Immature natural killer cell (primary cell): ENCODE data around the gene ADARB2. TPM values are rescaled to one million over a fixed set of nuclear protein-coding genes. Genes with fewer than 3 reads are reported as not detected.

Experiments
- DNase-seq, 3 donors: peaks; one replicate each; pipeline ENCODE4 v3.0.0; 2022; ENCODE audit warnings: mixed read lengths in 1 of 3
- H3K27ac Mint-ChIP-seq, 6 donors: one replicate each; pipeline ENCODE4 v1.8.0; 2020; ENCODE audit warnings: mixed read lengths in 6 of 6, mild to moderate bottlenecking in 5 of 6, inconsistent platforms in 4 of 6, moderate library complexity in 3 of 6
- H3K27me3 Mint-ChIP-seq, 3 donors: one replicate each; pipeline ENCODE4 v1.8.0; 2020 to 2021; ENCODE audit warnings: low read depth in 3 of 3, mild to moderate bottlenecking in 3 of 3, mixed read lengths in 3 of 3, moderate library complexity in 3 of 3, inconsistent platforms in 1 of 3
- H3K36me3 Mint-ChIP-seq, 3 donors: one replicate each; pipeline ENCODE4 v1.8.0; 2020; ENCODE audit warnings: mixed read lengths in 3 of 3, inconsistent platforms in 2 of 3, mild to moderate bottlenecking in 2 of 3
- H3K4me1 Mint-ChIP-seq, 2 donors: one replicate each; pipeline ENCODE4 v1.8.0; 2020; ENCODE audit warnings: inconsistent platforms in 2 of 2, mild to moderate bottlenecking in 2 of 2, mixed read lengths in 2 of 2, moderate library complexity in 1 of 2
- H3K4me3 Mint-ChIP-seq, 5 donors: one replicate each; pipeline ENCODE4 v1.8.0; 2020; ENCODE audit warnings: mild to moderate bottlenecking in 5 of 5, mixed read lengths in 5 of 5, inconsistent platforms in 3 of 5, moderate library complexity in 3 of 5
- H3K9me3 Mint-ChIP-seq, 6 donors: one replicate each; pipeline ENCODE4 v1.8.0; 2020; ENCODE audit warnings: mild to moderate bottlenecking in 6 of 6, mixed read lengths in 6 of 6, inconsistent platforms in 4 of 6, moderate library complexity in 3 of 6
- polyA plus RNA-seq, 3 donors: library from polyadenylated mRNA; unstranded; fragments of 300-500 nt; fragmentation: Illumina TruSeq; gene quantifications; one replicate each; pipeline ENCODE4 v1.2.3, GENCODE V29; 2021

ADARB2 gene
- polyA plus RNA-seq, 3 donors from 2014 or later = 0.12 TPM; not detected in 2

DNA sequence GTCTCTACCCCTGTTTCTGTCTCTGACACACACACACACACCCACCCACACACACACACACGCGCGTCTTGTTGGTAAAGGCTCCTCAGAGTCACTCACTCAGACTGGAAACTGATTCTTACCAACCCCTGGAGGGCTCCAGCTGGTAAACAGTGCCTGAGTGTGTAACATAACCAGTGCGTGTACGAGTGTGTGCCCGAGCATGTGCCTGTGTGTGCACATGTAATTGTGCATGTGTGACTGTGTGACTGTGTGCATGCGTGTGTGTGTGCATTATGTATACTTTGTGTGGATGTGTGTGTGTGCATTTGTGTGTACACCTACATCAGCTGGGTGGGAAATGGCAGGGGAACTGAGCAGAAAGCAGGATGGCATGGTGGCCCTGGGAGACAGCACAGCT is 364.0 kb downstream of the ADARB2 start:
- no peak overlapping the region for H3K27ac Mint-ChIP-seq

GRCh38 chr10:1372212-1372611 is 365.1 kb downstream of the ADARB2 start:
- Mint-ChIP-seq H3K27me3 (peaks cover 2 to 14% (median 4%) of the 10 kb centered on the region in 3 donors), H3K27ac (no peak overlapping the region), H3K4me3 (no peak overlapping the region), H3K4me1 (no peaks in the 10 kb centered on the region), H3K36me3 (no peaks in the 10 kb centered on the region), H3K9me3 (peaks cover 0 to 2% (median 0%) of the 10 kb centered on the region in 6 donors)
- DNase-seq = no peak

More for the DNA sequence above, 364.0 kb downstream of the ADARB2 start:
- H3K9me3 Mint-ChIP-seq = peaks cover 0 to 2% (median 0%) of the 10 kb centered on the region in 6 donors
- no peaks in the 10 kb centered on the region for H3K4me1 Mint-ChIP-seq
- H3K36me3 Mint-ChIP-seq = no peaks in the 10 kb centered on the region
- H3K4me3 Mint-ChIP-seq = no peak overlapping the region
- DNase-seq = no peak
- H3K27me3 Mint-ChIP-seq = peaks cover 2 to 14% (median 4%) of the 10 kb centered on the region in 3 donors

DNA sequence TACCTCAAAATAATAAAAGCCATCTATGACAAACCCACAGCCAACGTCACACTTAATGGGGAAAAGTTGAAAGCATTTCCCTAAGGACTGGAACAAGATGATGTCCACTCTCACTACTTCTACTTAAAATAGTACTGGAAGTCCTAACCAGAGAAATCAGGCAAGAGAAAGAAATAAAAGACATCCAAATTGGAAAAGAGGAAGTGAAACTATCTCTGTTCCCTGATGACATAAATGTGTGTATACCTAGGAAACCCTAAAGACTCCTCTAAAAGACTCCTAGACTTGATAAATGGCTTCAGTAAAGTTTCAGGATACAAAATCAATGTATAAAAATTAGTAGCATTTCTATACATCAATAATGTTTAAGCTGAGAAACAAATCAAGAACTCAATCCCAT is 367.0 kb downstream of the ADARB2 start:
- no peak overlapping the region for H3K4me3 Mint-ChIP-seq
- DNase-seq = no peak
- H3K36me3 Mint-ChIP-seq = no peaks in the 10 kb centered on the region
- H3K9me3 Mint-ChIP-seq = no peaks in the 10 kb centered on the region
- H3K4me1 Mint-ChIP-seq = no peaks in the 10 kb centered on the region
- H3K27ac Mint-ChIP-seq = no peak overlapping the region
- H3K27me3 Mint-ChIP-seq = peaks cover 2 to 12% (median 4%) of the 10 kb centered on the region in 3 donors

DNA sequence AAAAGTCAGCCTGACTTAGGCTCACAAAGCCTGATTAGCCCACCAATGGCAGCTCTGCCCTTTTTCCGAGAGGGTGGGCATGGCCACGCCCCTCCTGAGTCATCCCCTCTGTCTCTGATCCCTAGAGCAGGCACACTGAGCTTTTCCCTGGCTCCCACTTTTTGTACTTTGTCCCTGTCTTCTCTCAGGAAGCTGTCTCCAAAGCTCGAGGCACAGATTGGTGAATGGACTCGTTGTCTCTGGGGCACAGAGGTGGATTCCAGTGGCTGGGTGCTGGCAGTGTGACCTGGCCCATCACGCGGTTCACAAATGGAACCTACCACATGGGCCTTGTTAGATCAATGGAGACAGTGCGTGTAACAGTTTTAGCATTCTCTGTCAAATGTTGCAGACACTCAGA is 367.7 kb downstream of the ADARB2 start:
- Mint-ChIP-seq H3K27me3 (peaks cover 2 to 12% (median 4%) of the 10 kb centered on the region in 3 donors), H3K36me3 (no peaks in the 10 kb centered on the region), H3K27ac (peak overlapping the region in 1 of 6 donors; percentile 44), H3K4me1 (no peaks in the 10 kb centered on the region), H3K4me3 (no peak overlapping the region), H3K9me3 (no peaks in the 10 kb centered on the region)
- no peak for DNase-seq

- H3K4me1 Mint-ChIP-seq = no peaks in the 10 kb centered on the region
- no peak for DNase-seq
- H3K36me3 Mint-ChIP-seq = no peaks in the 10 kb centered on the region
- no peak overlapping the region for H3K27ac Mint-ChIP-seq
- H3K27me3 Mint-ChIP-seq = peaks cover 2 to 12% (median 4%) of the 10 kb centered on the region in 3 donors
- no peaks in the 10 kb centered on the region for H3K9me3 Mint-ChIP-seq
- H3K4me3 Mint-ChIP-seq = no peak overlapping the region
Observed at GRCh38 chr10:1369197-1369596, 368.1 kb downstream of the ADARB2 start.

DNA sequence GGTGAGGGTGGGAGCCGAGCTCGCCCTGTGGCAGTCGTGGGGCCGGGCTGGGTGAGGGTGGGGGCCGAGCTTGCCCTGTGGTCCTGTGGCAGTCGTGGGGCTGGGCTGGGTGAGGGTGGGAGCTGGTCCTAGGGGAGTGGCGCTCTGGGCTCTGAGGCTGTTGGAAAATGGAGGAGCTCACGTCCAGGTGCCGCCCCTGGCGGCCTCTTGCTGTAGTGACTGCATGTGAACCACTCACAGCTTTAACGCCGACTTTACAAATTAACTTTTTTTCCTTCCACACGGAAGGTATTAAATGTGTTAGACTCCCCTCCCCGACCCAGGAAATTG is 368.5 kb downstream of the ADARB2 start:
- peak in 1 of 3 donors; percentile 17 for DNase-seq
- Mint-ChIP-seq H3K4me1 (no peaks in the 10 kb centered on the region), H3K27ac (no peak overlapping the region), H3K9me3 (no peaks in the 10 kb centered on the region), H3K36me3 (no peaks in the 10 kb centered on the region), H3K27me3 (peaks cover 2 to 12% (median 4%) of the 10 kb centered on the region in 3 donors), H3K4me3 (no peak overlapping the region)

DNA sequence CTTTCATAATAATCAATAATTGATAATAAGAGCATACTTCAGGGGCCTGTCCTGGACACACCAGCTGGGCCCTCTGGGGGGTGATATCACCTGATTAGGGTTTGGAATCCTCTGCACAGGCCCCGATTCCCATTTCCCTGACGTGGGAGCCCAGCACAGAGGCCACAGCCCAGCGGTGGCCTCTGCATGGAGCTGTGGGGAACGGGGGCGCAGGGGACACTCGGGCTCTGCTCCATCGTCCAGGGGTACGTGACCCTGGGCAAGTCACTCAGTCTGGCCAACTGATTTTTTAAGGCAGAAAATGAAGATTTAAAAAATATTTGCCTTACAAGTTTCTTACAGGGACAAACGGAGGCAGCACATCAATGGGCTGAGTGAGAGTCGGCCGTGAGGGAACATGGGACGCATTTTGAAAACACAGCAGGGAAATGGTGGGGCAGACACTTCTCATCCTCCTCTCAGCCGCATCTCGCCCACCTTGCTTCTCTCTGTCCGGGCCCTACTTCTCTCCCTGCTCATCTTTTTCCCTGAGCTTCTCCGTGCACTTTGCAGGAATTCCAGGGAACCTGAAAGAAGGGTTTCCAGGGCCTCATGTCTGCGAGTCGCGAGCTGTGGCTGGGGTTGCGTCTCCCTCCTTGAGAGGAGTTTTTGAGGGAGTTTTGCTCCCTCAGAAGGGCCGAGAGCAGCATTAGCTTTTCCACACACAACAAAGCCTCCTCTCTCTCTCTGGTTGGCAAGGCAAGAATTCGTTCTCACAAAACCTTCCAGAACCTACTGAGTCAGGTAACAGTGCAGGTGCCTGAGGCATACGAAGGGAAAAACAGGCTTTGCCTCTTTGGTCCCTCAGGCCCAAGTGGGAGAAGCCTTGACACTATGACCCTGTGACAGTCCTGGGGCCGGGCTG is 369.1 kb downstream of the ADARB2 start:
- Mint-ChIP-seq H3K36me3 (no peaks in the 10 kb centered on the region), H3K4me3 (no peak overlapping the region), H3K9me3 (no peaks in the 10 kb centered on the region), H3K4me1 (no peaks in the 10 kb centered on the region), H3K27ac (no peak overlapping the region), H3K27me3 (peaks cover 2 to 12% (median 4%) of the 10 kb centered on the region in 3 donors)
- no peak for DNase-seq

DNA sequence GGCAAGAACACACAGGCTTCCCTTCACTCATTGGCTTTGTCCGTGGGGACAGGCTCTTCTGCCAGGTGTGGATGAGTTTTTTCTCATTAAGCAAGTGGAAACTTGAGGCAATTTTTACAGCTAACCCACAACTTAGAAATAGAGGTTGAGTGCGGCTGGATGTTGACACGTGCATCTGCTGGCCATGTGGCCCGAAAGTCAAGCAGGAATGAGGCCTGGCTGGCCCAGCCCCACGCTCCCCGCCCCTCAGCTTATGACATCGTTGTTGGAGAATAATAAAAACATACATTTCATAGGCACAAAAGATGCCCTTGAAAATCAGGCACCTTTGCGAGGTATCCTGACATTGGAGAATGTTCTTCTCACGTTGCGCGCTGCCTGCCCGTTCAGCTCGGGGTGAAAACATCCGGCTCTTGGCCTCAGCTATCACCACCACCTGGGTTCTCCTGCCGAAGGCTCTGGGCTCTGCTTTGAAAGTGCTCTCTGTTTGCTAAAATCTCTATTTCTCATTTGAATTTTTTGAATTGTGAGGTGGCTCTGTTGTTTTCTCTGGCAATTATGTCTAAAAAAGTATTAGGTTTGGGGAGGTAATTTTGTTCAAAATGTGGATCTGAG is 370.4 kb downstream of the ADARB2 start:
- Mint-ChIP-seq H3K36me3 (no peaks in the 10 kb centered on the region), H3K27me3 (peaks cover 0 to 12% (median 4%) of the 10 kb centered on the region in 3 donors), H3K27ac (no peak overlapping the region), H3K4me1 (no peaks in the 10 kb centered on the region), H3K9me3 (no peaks in the 10 kb centered on the region), H3K4me3 (no peak overlapping the region)
- DNase-seq = no peak

GRCh38 chr10:1366322-1366691 is 371.0 kb downstream of the ADARB2 start:
- Mint-ChIP-seq H3K4me3 (no peak overlapping the region), H3K9me3 (no peaks in the 10 kb centered on the region), H3K27me3 (peaks cover 0 to 12% (median 2%) of the 10 kb centered on the region in 3 donors), H3K36me3 (no peaks in the 10 kb centered on the region), H3K4me1 (no peaks in the 10 kb centered on the region), H3K27ac (no peak overlapping the region)
- DNase-seq = no peak

DNA sequence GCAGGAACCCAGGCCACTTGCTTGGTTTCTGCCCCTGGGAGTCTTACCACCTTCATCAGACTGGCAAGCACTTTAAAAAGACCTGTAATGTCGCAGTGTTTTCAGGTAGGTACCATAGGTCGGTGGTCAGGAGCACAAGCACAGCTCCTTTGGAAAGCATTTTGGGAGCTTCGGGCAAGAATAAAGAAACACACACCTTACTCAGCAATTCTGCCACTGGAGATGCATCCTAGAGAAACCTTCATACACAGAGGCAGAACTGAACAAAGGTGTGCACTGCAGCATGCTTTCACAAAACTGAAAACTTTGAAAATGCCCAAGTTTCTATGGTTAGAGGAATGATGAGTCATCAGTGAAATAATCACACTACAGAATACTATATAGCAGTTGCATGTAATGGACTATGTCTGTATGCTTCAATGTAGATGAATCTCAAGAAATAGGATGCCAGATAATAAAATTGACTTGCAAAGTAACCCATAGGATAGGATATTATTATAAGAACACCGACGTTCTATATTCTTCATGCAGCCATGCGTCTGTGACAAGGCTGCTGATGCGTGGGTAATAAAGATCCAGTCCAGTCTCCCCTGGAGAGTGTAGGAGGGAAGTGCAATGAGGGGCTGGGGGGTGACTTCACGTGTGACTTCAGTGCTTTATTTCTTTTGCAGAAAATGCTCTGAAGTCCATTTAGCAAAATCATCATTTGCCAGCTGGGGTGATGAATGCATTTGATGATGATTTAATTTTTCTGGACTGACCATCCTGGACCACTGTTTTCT is 371.6 kb downstream of the ADARB2 start:
- Mint-ChIP-seq H3K36me3 (no peaks in the 10 kb centered on the region), H3K9me3 (no peaks in the 10 kb centered on the region), H3K4me3 (no peak overlapping the region), H3K27me3 (peaks cover 0 to 13% (median 2%) of the 10 kb centered on the region in 3 donors), H3K27ac (no peak overlapping the region), H3K4me1 (no peaks in the 10 kb centered on the region)
- no peak for DNase-seq

DNA sequence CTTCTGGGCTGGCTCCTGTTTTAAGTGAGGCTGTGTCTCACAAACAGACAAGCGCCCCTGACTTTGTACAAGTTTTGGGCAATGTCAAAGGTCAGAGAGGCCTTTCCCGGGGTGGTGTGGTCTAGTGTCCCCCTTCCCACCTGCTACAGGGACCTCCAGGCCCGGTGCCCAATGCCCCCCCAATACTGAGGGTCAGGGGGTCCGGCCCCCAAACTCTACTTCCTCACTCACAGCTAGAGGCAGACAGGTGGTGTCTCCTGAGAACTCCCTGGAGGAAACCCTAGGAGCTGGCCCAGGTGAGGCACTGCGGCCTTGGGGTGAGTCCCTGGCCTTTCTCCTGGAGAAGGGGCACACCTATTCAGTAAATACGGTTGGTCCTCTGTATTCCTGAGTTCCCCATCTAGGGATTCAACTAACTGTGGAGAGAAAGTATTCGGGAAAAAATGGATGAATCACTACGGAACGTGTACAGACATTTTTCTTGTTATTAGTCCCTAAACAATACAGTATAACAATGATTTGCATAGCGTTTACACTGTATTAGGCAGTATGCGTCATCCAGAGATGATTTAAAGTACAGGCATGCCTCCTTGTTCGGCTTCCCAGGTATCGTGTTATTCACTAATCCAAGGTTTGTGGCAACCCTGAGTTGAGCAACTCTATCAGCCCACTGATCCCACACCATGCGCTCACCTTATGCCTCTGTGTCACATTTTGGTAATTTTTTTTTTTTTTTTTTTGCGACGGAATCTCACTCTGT is 373.0 kb downstream of the ADARB2 start:
- DNase-seq = no peak
- Mint-ChIP-seq H3K4me1 (no peaks in the 10 kb centered on the region), H3K9me3 (no peaks in the 10 kb centered on the region), H3K36me3 (no peaks in the 10 kb centered on the region), H3K27me3 (peaks cover 0 to 9% (median 2%) of the 10 kb centered on the region in 3 donors), H3K27ac (no peak overlapping the region), H3K4me3 (no peak overlapping the region)

GRCh38 chr10:1363446-1364121 is 373.7 kb downstream of the ADARB2 start:
- H3K9me3 Mint-ChIP-seq = no peaks in the 10 kb centered on the region
- peaks cover 0 to 11% (median 6%) of the 10 kb centered on the region in 3 donors for H3K27me3 Mint-ChIP-seq
- no peak overlapping the region for H3K4me3 Mint-ChIP-seq
- H3K27ac Mint-ChIP-seq = no peak overlapping the region
- no peak for DNase-seq
- no peaks in the 10 kb centered on the region for H3K4me1 Mint-ChIP-seq
- H3K36me3 Mint-ChIP-seq = no peaks in the 10 kb centered on the region
